ENCODE results near the gene BRS3. TPM values are rescaled to one million over a fixed set of nuclear protein-coding genes. Genes with fewer than 3 reads are reported as not detected.

Gene BRS3
- total RNA-seq, 1 experiment from 2014 or later = not detected

GRCh38 chrX:136496186-136496763 lies 8.5 kb downstream of the BRS3 start:
- Histone ChIP-seq H3K36me3 (ENCODE audit: low read depth, low read length) (peaks cover 13% of the 10 kb centered on the region), H3K79me2 (ENCODE audit: low read length) (peaks cover 25% of the 10 kb centered on the region), H3K9me3 (ENCODE audit: low read length) (no peaks in the 10 kb centered on the region), H3F3A (ENCODE audit: low read length, unreplicated experiment) (no peaks in the 10 kb centered on the region), H2AFZ (ENCODE audit: low read length) (peak overlapping the region; percentile 85), H3K9ac (ENCODE audit: low read length) (peak overlapping the region; percentile 95), H3K27ac (ENCODE audit: low read length) (peak overlapping the region; percentile 95), H3K9me2 (replicated peaks; ENCODE audit: low read length) (no peaks in the 10 kb centered on the region), H3K4me2 (ENCODE audit: low read length) (peak overlapping the region; percentile 82), H3K4me3 (ENCODE audit: low read length) (peak overlapping the region; percentile 99), H3K4me1 (ENCODE audit: insufficient read depth, low read length) (0 out of 2 replicates have a peak, but pooled peaks cover 2% of the 10 kb centered on the region), H4K20me1 (ENCODE audit: low read length) (peaks cover 15% of the 10 kb centered on the region; the same call in 1 of the 2 replicates), H3K27me3 (ENCODE audit: low read length) (no peaks in the 10 kb centered on the region)
- TF ChIP-seq EZH2phosphoT487 (IDR thresholded peaks at IDR 0.05; ENCODE audit: borderline replicate concordance, low read length) (no peak), EZH2 (IDR thresholded peaks at IDR 0.05; ENCODE audit: low read length, unreplicated experiment) (no peak)
- peak; percentile 5 for ATAC-seq
- POLR2A ChIA-PET (ENCODE audit: unreplicated experiment) = interaction anchor here (0.6 kb wide), 1 partner anchor 43 kb away, joined by 5 read pairs; no protein-coding TSS in a partner anchor
- TSS peak; percentile 90 for BruUV-seq (replicated peaks)
- DNase-seq = no peak
- intact Hi-C loops (cut with micrococcal nuclease) = loop anchor here (2.0 kb wide), 2 partner anchors 81 to 199 kb away; no protein-coding TSS in a partner anchor
- CTCF ChIA-PET = interaction anchor here (1.2 kb wide), 1 partner anchor 224 kb away, joined by 4 read pairs; no protein-coding TSS in a partner anchor

GRCh38 chrX:136496764-136497555 lies 9.2 kb downstream of the BRS3 start:
- H3F3A ChIP-seq (ENCODE audit: low read length, unreplicated experiment) = no peaks in the 10 kb centered on the region
- ChIA-PET CTCF (interaction anchor here (0.7 to 1.2 kb wide), 2 partner anchors 54 to 225 kb away, joined by 4 to 12 read pairs; no protein-coding TSS in a partner anchor), POLR2A (ENCODE audit: unreplicated experiment) (interaction anchor here (0.6 to 1.0 kb wide), 4 partner anchors 27 to 77 kb away, joined by 3 to 35 read pairs (median 4); no protein-coding TSS in a partner anchor)
- H3K9me2 ChIP-seq (replicated peaks; ENCODE audit: low read length) = no peaks in the 10 kb centered on the region
- H3K4me3 ChIP-seq (ENCODE audit: low read length) = peak overlapping the region; percentile 99
- H3K4me1 ChIP-seq (ENCODE audit: insufficient read depth, low read length) = no peaks in the 10 kb centered on the region
- peaks cover 25% of the 10 kb centered on the region for H3K79me2 ChIP-seq (ENCODE audit: low read length)
- peak overlapping the region; percentile 85 for H2AFZ ChIP-seq (ENCODE audit: low read length)
- H4K20me1 ChIP-seq (ENCODE audit: low read length) = peaks cover 15% of the 10 kb centered on the region; the same call in 1 of the 2 replicates
- H3K9ac ChIP-seq (ENCODE audit: low read length) = peak overlapping the region; percentile 95
- H3K4me2 ChIP-seq (ENCODE audit: low read length) = peak overlapping the region; percentile 94
- no peaks in the 10 kb centered on the region for H3K9me3 ChIP-seq (ENCODE audit: low read length)
- peak; percentile 80 for ATAC-seq
- no TSS peak for BruUV-seq (replicated peaks)
- H3K36me3 ChIP-seq (ENCODE audit: low read depth, low read length) = peaks cover 15% of the 10 kb centered on the region
- intact Hi-C loops (cut with micrococcal nuclease) = loop anchor here (2.0 kb wide), 2 partner anchors 80 to 198 kb away; no protein-coding TSS in a partner anchor
- H3K27me3 ChIP-seq (ENCODE audit: low read length) = no peaks in the 10 kb centered on the region
- TF ChIP-seq CTCF (conservative IDR thresholded peaks at IDR 0.05; ENCODE audit: low read depth, low read length) (no peak), EZH2phosphoT487 (IDR thresholded peaks at IDR 0.05; ENCODE audit: borderline replicate concordance, low read length) (no peak), EZH2 (IDR thresholded peaks at IDR 0.05; ENCODE audit: low read length, unreplicated experiment) (no peak)
- peak overlapping the region; percentile 95 for H3K27ac ChIP-seq (ENCODE audit: low read length)
- peak; percentile 89 for DNase-seq

- Histone ChIP-seq H3F3A (ENCODE audit: low read length, unreplicated experiment) (no peaks in the 10 kb centered on the region), H3K4me3 (ENCODE audit: low read length) (peak within 1 kb of the TSS; percentile 99), H3K9ac (ENCODE audit: low read length) (peak within 1 kb of the TSS; percentile 95), H3K79me2 (ENCODE audit: low read length) (peaks cover 25% of the 10 kb centered on the region), H3K4me2 (ENCODE audit: low read length) (peak within 1 kb of the TSS; percentile 94), H4K20me1 (ENCODE audit: low read length) (peaks cover 15% of the 10 kb centered on the region; the same call in 1 of the 2 replicates), H3K36me3 (ENCODE audit: low read depth, low read length) (peaks cover 17% of the 10 kb centered on the region), H3K27me3 (ENCODE audit: low read length) (no peaks in the 10 kb centered on the region), H2AFZ (ENCODE audit: low read length) (peak within 1 kb of the TSS; percentile 85), H3K9me2 (replicated peaks; ENCODE audit: low read length) (no peaks in the 10 kb centered on the region), H3K9me3 (ENCODE audit: low read length) (no peaks in the 10 kb centered on the region), H3K4me1 (ENCODE audit: insufficient read depth, low read length) (no peaks in the 10 kb centered on the region), H3K27ac (ENCODE audit: low read length) (peak within 1 kb of the TSS; percentile 95)
- DNase-seq = no peak
- intact Hi-C loops (cut with micrococcal nuclease) = loop anchor here (2.0 kb wide), 2 partner anchors 79 to 197 kb away; no protein-coding TSS in a partner anchor
- TF ChIP-seq EZH2phosphoT487 (IDR thresholded peaks at IDR 0.05; ENCODE audit: borderline replicate concordance, low read length) (no peak), EZH2 (IDR thresholded peaks at IDR 0.05; ENCODE audit: low read length, unreplicated experiment) (no peak), CTCF (conservative IDR thresholded peaks at IDR 0.05; ENCODE audit: low read depth, low read length) (no peak)
- POLR2A ChIA-PET (ENCODE audit: unreplicated experiment) = interaction anchor here (0.6 to 1.0 kb wide), 3 partner anchors 27 to 230 kb away, joined by 3 to 35 read pairs (median 3); no protein-coding TSS in a partner anchor
- BruUV-seq (replicated peaks) = TSS peak; percentile 45
- peak; percentile 17 for ATAC-seq
- CTCF ChIA-PET = interaction anchor here (0.7 to 1.2 kb wide), 3 partner anchors 53 to 225 kb away, joined by 3 to 12 read pairs (median 4); no protein-coding TSS in a partner anchor
These were observed 9.9 kb downstream of the BRS3 start, which contains the start of gene HTATSF1 for GRCh38 chrX:136497556-136498052. Gene HTATSF1, plus strand, starts transcription at chrX:136497592. Its CDS starts 93 bp downstream, at chrX:136497685.

Measured in PC-3 (cell line).